DLD1 (cell line): ENCODE results near the gene CYP4F3.
"Not testable (repeated sequence)": the region's sequence is repeated elsewhere in the genome, so short reads cannot be mapped to it uniquely, and the experiment has no call there.

ENCODE experiments used
- in situ Hi-C: cut with HindIII; loops from 2 replicates; pipeline ENCODE4 v1.10.0; 2017; ENCODE audit warnings: low sequenced_read_pairs

The CYP4F3 gene

GRCh38 chr19:15640294-15640903, at the start of gene CYP4F3:
CYP4F3 (plus strand) TSS chr19:15640897; CDS start chr19:15641416, 519 bp downstream.
- in situ Hi-C loops = loop anchor here (5.0 kb wide), 1 partner anchor 47 kb away; no protein-coding TSS in a partner anchor

DNA sequence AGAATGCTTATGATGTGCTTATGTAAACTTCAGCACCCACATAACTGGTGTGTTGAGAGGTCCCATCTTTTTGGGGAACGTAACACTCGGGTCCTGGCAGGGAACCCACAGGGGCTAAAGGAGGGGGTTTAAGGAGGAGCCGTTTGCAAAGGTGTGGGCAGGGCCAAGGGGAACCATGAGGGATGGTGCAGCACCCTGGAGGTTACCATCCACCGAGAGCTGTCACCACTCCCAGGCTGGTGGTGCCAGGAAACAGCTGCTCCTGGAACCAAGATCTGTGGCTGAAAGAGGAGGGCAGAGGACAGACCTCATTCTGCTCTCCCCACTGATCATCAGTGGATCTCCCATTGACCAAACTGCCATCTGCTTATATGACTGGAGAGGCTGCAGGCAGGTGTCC, 48.9 kb upstream of the CYP4F3 start:
- in situ Hi-C loops = no loop called here

- in situ Hi-C loops = not testable (repeated sequence)
Measured at GRCh38 chr19:15592506-15592905, 48.2 kb upstream of the CYP4F3 start.

- in situ Hi-C loops = not testable (repeated sequence)
Measured at GRCh38 chr19:15593766-15594165, 46.9 kb upstream of the CYP4F3 start.

DNA sequence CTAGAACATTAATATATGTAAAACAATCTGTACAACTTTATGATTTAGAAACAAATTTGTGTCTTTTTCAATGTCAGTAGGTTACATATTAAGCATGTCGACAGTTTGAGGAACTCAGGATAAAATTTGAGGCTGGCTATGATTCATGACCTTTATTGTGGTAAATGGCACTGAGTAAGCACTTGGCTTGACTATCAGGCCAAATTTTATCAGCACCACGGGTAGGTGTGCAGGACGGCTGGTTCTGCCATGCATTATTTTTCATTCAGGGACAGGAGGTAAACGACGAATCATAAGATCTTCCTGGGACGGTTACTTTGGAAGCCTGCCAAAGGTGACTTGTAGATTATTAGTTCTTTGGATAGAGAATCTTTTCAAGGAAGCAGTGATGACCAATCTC, 45.6 kb upstream of the CYP4F3 start:
- in situ Hi-C loops = no loop called here

- in situ Hi-C loops = not testable (repeated sequence)
Measured at GRCh38 chr19:15607978-15608925, 32.4 kb upstream of the CYP4F3 start.

- in situ Hi-C loops = no loop called here
Measured at GRCh38 chr19:15609261-15609660, 31.4 kb upstream of the CYP4F3 start.

DNA sequence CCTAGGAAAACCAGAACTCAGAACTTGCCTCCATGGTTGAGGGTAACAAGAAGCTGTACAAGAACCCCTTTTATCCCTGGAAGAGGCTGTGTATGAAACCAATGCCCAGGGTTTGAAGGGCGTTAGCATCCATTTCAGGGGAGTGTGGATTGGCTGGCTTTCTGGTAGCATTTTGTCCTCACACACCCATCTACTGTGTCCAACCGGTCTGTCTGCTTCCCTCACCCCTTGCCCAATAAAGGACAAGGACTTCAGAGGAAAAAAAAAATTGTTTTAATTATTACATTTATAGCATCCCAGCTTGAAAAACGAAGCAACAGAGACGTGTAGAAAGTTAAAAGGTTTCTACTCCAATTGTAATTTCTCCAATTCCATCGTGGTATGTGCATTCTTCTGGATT, 28.4 kb upstream of the CYP4F3 start:
- in situ Hi-C loops = no loop called here

GRCh38 chr19:15613338-15613737, 27.4 kb upstream of the CYP4F3 start:
- in situ Hi-C loops = no loop called here

DNA sequence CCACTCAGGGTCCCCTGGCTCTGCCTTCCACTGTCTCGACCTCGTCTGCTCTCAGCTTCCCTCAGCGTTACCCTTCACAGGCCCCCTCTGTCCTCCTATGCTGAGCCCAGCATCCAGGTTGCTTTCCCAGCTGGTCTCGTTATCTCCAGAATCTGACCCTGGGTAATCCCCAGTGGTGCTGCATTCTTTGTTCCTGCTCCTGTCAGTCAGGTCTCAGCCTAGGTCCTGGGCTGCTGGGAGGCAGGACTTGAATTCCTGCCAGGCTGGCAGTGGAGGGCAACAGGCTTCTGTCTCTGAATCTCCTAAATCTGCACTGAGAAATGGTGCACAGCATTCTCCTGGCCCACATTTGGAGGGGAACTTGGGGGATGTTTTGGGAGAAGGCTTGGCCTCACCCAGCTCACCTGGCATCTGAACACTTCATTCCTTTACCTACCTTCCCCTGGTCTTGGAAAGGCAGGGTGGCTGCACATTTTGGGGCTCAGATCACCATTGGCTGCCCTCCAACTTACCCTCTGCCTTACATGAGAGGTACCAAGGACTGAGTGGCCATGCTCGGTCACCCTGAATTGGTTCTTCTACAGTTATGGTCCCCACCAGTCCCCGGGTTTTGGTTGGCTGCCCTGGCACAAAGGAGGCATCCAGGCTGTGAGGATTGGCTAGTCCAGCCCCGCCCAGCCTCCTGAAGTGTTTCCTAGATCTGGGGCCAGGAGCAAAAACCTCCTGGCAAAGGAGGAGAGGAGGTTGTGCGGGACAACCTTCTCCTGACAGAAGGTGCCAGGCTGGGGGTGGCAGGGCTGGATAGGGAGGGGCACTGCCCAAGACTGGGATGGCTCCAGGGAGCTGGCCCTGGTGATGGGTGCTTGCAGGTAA, 26.0 kb upstream of the CYP4F3 start, which contains the start of gene CYP4F8:
TSS of gene CYP4F8 (plus strand) at position 712 of the 873 bp plus-strand sequence. CDS start 399 bp downstream, outside the sequence.
- in situ Hi-C loops = no loop called here

GRCh38 chr19:15615526-15615925, 25.2 kb upstream of the CYP4F3 start:
- in situ Hi-C loops = no loop called here

DNA sequence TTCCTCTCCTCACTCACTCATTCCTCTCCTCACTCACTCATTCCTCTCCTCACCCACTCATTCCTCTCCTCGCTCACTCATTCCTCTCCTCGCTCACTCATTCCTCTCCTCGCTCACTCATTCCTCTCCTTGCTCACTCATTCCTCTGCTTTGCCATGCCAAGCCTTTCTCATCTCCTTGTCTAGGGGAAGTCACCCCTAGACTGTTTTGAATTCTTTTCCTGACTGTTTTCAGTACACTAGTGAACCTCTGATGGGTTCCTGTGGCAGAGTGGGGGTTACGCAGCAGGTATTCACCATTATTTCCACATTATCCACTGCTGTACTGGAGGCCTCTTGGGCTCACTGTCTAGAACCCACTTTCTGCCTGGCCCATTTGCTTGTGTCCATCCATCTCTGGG, 24.5 kb upstream of the CYP4F3 start:
- in situ Hi-C loops = no loop called here

GRCh38 chr19:15616627-15617270, 23.9 kb upstream of the CYP4F3 start:
- in situ Hi-C loops = no loop called here

DNA sequence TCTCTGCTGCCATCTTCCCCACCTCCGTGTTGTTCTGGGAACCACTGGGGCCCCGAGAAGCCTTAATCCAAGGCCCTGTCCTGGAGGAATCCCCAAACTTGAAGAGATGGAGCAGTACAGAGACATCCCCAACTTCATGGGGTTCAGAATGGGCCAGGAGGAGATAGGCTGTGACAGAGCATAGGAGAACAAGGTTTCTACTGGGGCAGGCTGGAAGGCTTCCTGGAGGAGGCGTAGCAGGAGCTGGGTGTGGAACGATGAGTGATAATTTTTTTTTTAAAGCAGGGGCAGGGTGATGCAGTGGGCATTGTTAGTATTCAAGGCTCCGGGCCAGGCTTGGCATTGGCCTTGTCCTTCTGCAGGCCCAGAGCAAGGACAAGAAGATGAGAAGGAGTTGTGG, 22.4 kb upstream of the CYP4F3 start:
- in situ Hi-C loops = no loop called here

DNA sequence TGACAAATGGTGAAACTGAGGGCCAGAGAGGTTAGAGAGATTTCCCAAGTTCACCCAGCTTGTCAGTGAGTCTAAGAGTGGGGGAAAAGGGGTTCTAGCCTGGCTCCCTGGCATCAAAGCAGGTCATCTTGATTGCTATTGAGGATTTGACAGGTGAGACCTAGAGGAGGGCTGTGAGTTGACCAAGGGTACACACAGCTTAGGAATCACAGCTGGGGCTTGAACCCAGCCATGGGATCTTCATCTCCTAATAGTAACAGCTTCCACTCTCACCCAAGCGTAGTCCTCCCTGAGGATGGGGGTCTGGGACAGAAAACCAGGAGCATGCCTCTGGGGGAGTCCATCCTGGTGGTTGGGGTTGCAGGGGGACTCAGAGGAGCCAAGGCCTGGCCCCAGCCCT, 18.9 kb upstream of the CYP4F3 start:
- in situ Hi-C loops = no loop called here

- in situ Hi-C loops = no loop called here
Measured at GRCh38 chr19:15622991-15623390, 17.7 kb upstream of the CYP4F3 start.

DNA sequence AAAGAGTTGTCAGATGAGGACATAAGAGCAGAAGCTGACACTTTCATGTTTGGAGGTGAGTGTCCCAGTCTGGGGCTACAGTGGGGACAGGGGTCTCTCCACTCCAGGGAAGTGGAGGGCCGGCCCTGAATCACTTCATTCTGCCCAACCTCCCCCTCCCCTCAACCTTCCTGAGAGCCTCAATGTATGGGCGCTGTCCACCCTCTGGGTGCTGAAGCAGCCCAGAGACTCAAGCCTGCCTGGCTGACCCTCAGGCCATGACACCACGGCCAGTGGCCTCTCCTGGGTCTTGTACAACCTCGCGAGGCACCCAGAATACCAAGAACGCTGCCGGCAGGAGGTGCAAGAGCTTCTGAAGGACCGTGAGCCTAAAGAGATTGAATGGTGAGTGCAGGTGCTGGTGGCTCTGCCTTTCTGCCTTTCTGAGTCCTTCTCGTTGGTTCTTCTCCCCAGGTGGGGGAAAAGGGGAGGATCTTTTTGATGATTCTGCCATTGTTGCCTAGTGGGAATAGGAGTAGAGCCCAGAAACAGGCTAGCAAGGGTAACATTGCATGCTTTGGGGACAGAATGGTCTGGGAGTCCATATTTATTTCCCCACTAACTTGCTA, 16.9 kb upstream of the CYP4F3 start:
- in situ Hi-C loops = no loop called here

DNA sequence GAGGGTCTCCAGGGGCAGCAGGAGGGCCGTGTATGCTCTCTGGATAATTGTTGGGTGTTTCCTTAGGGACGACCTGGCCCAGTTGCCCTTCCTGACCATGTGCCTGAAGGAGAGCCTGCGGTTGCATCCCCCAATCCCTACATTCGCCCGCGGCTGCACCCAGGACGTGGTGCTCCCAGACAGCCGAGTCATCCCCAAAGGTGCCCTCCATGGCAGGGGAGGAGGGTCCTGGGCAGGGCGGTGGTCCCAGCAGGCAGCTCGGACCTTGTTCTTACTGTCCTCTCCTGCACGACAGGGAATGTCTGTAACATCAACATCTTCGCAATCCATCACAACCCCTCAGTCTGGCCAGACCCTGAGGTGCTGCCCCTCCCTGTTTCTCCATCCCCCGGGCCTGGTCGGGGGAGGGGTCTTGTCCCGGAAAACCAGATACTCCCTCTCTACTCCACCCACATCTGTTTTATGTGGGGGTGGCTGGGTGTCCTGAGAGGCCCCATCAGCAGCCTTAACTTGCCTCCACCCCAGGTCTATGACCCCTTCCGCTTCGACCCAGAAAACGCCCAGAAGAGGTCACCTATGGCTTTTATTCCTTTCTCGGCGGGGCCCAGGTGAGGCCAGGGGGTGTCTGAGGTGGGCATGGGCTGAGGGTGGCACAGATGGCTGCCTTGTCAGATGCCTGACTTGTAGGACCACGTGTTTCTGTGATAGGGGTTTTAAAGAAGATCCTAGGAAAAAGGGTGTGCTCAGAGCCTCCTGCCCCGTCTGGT, 12.3 kb upstream of the CYP4F3 start:
- in situ Hi-C loops = no loop called here
